HEK293T (cell line): ENCODE results near the gene DDX11.
"Not testable (repeated sequence)": the region's sequence is repeated elsewhere in the genome, so short reads cannot be mapped to it uniquely, and the experiment has no call there.

Source experiments
- BHLHE40 ChIP-seq: fragments of 450-650 bp; IDR thresholded peaks from 2 replicates; pipeline ENCODE4 v1.6.1; 2016; ENCODE audit warnings: mild to moderate bottlenecking, moderate library complexity, borderline replicate concordance
- FOXM1 ChIP-seq: fragments of 450-650 bp; IDR thresholded peaks from 2 replicates; pipeline ENCODE4 v1.6.1; 2017; ENCODE audit warnings: mild to moderate bottlenecking, borderline replicate concordance
- LEF1 ChIP-seq: fragments of 450-650 bp; IDR thresholded peaks from 2 replicates; pipeline ENCODE4 v1.6.1; 2017; ENCODE audit warnings: mild to moderate bottlenecking, borderline replicate concordance
- NFRKB ChIP-seq: fragments of 450-650 bp; IDR thresholded peaks from 2 replicates; pipeline ENCODE4 v1.6.1; 2016; ENCODE audit warnings: mild to moderate bottlenecking, moderate library complexity

- not testable (repeated sequence) for TF ChIP-seq BHLHE40, NFRKB, FOXM1, LEF1
Measured at GRCh38 chr12:31076150-31076549, 2.5 kb downstream of the DDX11 start.
